HG03064 (cell line): ENCODE results near the gene CEP128.

ENCODE experiments used
- ATAC-seq: cut with Tn5 transposase; IDR thresholded peaks from one replicate; pipeline ENCODE4 v1.9.1; 2021; ENCODE audit warnings: low read depth; ENCODE audit not compliant: unreplicated experiment

The CEP128 gene

GRCh38 chr14:80781972-80782367 lies 159.6 kb downstream of the CEP128 start:
- ATAC-seq = no peak

- no peak for ATAC-seq
These were observed 161.0 kb downstream of the CEP128 start for GRCh38 chr14:80780500-80780899.

GRCh38 chr14:80776657-80777056 lies 164.9 kb downstream of the CEP128 start:
- ATAC-seq = no peak

DNA sequence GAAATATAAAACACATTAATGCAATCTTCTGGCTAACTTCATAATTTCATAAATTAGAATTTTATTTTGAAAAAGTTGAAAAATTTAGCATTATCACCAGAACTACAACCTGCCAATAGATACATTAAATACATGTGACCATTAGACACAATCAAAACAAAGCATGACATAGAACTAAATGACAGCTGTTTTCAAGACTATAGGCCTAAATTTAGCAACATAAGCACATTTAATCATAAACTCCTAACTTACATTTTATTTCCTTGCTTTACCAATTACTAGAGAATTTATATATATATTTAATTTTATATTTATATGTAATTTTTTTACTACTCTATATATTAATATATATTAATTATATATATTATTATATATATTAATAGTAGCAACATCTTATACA lies 165.4 kb downstream of the CEP128 start:
- no peak for ATAC-seq

DNA sequence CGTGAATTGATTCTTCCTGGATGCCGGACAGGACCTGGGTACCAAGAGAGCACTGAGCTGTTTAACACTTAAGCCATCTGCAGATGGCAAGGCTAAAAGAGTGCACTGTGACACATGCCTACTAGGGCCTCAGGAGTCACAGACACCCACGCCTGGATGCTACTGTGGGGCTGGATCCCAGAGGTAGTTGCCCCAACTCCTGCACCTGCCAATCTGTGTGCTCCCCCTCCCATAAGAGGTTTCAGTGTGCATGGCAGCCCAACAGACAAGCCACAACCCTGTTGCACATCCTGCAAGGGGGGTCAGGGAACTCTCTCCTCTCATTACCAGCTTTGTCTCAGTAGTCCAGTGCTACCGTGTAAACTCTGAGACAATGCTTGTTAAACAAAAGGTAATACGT lies 169.0 kb downstream of the CEP128 start:
- no peak for ATAC-seq

- no peak for ATAC-seq
These were observed 170.3 kb downstream of the CEP128 start for GRCh38 chr14:80771201-80771600.

DNA sequence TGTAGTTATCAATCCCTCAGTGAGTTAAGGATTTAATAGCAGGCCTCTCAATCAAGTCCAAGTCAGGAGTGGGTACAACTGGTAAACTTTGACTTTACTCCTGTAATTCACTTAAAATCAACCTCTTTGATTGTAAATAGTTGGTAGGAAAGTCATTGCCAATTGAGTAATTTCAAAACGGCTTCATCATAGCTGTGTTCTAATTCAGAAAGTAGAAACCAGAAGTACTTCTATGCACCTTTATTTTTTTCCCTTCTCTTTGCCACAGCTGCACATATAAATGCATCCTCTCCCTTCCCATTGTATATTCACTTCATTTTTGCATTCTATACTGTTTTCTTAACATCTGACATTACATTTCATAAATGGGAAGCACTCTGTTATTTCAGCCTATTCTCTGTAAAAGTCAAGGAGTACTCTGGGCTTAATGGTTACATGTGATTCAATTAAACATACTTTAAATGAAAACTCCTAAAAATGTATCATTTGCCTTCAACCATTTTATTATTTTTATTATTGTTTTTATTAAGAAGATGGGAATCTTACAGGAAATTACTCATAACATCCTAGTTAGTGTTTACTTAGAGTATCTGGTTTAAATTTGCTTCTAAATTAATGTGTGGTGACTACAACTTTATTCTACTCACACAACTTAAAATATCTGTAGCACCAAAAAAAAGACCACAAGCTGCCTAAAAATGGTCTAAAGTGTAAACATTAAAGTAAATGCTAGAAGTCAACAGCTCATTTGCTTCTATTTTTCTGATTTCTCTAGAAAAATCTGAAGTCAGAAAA lies 171.2 kb downstream of the CEP128 start:
- ATAC-seq = no peak

- no peak for ATAC-seq
These were observed 172.9 kb downstream of the CEP128 start for GRCh38 chr14:80768646-80769045.

DNA sequence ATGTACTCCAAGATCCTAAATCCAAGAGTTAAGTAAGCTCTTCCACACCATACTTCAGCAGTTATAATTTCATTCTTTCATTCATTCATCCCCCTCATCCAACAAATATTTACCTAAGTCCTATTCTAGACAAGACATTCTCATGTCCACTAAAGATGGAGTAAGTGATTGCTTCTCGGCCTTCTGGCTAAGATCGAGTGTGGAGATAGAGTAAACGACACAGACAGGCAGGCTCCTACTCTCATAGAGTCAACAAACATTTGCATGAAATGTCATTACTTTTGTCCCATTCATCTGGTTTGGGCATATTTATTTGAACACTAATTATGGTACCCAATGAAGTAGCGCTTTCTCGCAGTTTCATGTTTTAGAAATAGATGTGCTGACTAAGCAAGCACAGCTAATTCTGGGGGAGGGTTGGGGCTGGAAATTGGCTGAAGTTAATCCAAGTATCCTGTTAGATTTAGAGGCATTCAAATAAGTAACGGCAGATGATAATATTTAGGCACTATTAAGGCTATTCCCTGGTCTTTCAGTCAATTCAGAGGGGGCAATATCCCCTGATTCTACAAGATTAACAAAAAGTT lies 176.5 kb downstream of the CEP128 start:
- no peak for ATAC-seq

GRCh38 chr14:80764496-80764895 lies 177.0 kb downstream of the CEP128 start:
- no peak for ATAC-seq

DNA sequence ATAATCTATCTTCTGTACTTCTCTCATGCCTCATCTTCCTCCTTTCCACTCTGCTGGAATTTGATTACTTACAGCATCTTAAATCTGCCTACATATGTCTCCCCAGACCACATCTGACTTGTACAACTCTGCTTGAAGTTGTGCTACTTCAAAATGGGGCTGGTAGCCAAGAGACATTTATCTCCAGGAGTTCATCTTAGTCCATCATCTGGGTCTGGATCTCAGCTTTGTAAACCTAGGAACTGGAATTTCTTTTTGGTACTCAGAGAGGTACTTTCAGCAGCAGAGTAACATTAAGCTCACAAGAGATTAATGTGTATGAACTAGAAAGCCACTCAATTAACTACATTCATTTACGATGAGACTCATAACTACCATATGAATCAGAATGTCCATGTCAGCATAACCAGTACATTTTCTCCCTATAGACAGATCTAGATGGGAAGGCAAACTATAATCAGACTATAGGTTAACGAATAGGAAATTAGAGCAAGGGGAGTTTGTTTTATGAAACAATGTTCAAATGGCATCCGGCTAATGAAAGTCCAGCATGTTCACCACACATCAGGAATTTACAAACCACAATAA lies 178.8 kb downstream of the CEP128 start:
- ATAC-seq = no peak

GRCh38 chr14:80754696-80755095 lies 186.8 kb downstream of the CEP128 start:
- ATAC-seq = no peak

DNA sequence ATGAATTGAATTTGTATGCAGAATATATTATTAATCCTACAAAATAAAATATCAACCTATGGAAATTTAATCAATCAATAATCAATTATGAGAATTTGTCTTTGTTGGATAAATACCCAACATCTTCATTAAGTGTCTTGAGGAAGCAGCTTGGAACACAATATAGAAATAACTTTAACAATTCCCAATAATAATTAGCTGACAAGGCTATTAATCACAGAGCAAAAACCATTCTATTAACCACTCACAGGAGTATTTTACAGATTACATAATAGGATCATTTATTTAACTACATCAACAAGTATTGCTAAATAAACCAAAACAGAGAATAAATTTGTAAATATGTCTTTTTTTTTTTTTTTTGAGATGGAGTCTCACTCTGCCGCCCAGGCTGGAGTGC lies 190.3 kb downstream of the CEP128 start:
- ATAC-seq = no peak

DNA sequence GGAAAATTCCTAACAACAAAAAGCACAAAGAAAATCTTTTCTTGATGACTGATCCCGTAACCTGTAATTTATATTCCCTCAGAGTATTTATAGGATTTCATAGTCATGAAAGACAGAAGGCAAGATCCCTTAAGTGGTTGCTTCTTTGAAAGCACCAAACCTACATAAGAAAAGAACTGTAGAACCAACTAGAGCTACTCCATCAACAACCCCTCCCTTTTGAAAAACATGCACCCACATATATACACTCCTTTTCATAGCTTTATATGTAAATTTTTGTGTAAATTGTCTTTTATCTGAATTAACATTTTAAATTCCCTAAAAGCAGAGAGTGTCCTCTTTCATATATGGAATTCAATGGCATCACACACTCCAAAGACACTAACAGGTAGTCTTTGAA lies 215.3 kb downstream of the CEP128 start:
- no peak for ATAC-seq

DNA sequence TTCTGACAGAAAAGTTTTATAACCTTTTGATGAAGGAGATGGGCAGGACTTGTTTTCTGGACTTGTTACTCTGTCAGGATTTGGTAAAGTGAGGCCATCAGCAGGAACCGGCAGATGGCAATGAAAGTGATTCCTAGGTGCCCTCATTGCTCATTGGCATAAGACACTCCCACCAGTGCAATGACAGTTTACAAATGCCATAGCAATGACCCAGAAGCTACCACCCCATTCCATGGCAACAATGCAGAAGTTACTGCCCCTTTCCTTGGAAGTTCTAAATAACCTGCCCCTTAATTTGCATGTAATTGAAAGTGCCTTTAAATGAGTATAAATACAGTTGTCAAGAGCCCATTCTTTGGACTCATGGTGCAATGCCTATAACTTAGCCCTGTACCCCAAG lies 222.6 kb downstream of the CEP128 start:
- ATAC-seq = no peak

DNA sequence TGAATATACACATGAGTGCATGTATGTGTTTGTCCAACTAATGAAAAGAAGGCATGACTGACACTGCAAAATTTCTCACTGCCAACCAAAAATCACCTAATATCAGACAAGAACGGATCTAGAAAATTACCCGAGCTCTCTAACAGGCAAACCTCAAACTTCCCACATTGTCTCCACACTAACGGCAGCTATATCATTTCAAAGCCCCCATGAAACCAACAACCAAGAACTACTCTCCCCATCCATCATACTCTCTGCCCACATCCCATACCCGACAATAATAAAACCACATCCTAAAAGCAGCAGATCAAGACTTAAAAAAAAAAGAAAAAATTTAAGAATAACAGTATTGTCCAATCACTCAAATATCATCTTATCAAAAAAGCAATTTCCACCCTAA lies 227.1 kb downstream of the CEP128 start:
- no peak for ATAC-seq

- ATAC-seq = no peak
These were observed 228.3 kb downstream of the CEP128 start for GRCh38 chr14:80713076-80713850.

DNA sequence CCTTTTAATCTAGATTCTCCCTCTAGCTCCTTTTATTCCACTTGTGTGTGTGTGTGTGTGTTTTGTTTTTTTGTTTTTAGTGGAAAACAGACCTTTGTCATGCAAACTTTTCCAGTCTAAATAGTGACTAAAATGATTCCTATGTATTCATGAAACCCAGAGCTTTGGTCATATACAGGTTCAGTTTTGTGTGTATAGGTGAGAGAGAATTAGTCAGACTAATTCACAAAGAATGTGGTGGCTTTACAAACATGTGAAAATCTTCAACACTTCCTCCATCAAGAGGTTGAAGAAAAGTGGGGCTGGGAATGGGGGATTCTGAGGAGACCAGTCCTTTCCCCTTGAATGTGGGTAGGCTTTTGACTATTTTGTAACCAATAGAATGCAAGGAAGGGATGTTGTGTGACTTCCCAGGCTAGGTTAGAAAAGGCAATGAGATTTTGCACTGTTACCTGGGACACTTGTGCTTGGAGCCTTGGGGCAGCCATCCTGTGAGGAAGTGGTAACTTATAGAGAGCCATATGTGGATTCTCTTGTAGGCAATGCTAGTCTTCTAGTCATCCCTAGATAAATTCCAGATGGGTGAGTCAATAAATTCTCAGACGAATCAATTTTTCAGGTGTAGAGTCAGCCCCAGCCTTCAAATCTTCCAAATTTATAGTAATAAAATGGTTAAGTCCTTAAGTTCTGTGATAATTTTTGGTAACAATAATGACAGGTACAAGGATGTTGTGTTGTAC lies 236.1 kb downstream of the CEP128 start:
- no peak for ATAC-seq

- ATAC-seq = no peak
These were observed 240.9 kb downstream of the CEP128 start for GRCh38 chr14:80700601-80701000.

- no peak for ATAC-seq
These were observed 241.7 kb downstream of the CEP128 start for GRCh38 chr14:80699861-80700260.

- no peak for ATAC-seq
These were observed 242.6 kb downstream of the CEP128 start for GRCh38 chr14:80698974-80699373.
